HCT116 (cell line): ENCODE results near the gene C2orf81. TPM values are rescaled to one million over a fixed set of nuclear protein-coding genes. Genes with fewer than 3 reads are reported as not detected.

Experiments used
- ATAC-seq: fragments of 200-7000 bp; cut with Tn5 transposase; 2 replicates; pipeline ENCODE4 v1.9.1; 2020; ENCODE audit warnings: mild to moderate bottlenecking, moderate library complexity
- BruUV-seq: library from RNA; stranded (reverse); fragments of 400-500 nt; replicated peaks from 2 replicates; lab custom pipeline; 2021; lab: Mats Ljungman, UMichigan
- CTCF ChIA-PET: fragments of 300-600 bp; sonication (Branson Sonifier 250); formaldehyde crosslinking; loops from one replicate; lab custom pipeline; 2021; ENCODE audit warnings: antibody characterized with exemption; lab: Charles Lee
- POLR2A ChIA-PET: fragments of 300-600, 350-600 bp; sonication (Branson Sonifier 250); formaldehyde crosslinking; loops from one replicate; lab custom pipeline; 2021; ENCODE audit warnings: antibody characterized with exemption; lab: Charles Lee
- RAD21 ChIA-PET, 2 experiments: fragments of 300-600 bp; sonication (Branson Sonifier 250); formaldehyde crosslinking; loops; one replicate each; lab custom pipeline; 2023; ENCODE audit warnings: low total read pairs in 2 of 2; ENCODE audit not compliant: uncharacterized antibody in 2 of 2, unreplicated experiment in 2 of 2, low non-redundant PET in 1 of 2; lab: Charles Lee
- DNase-seq: peaks from one replicate; pipeline ENCODE4 v3.0.0-alpha.2; 2010; ENCODE audit warnings: low read depth, low spot score
- H2AFZ ChIP-seq: fragments of 200-600 bp; shearing (Covaris generic), sonication (generic); 2 replicates; pipeline ENCODE4 v1.6.1; 2017; ENCODE audit warnings: low read depth, mixed run types, mixed read lengths, antibody characterized with exemption, low read length; ENCODE audit not compliant: poor library complexity, severe bottlenecking
- H3K27ac ChIP-seq: 2 replicates; pipeline ENCODE4 v1.5.1; 2012; ENCODE audit warnings: low read depth, low read length
- H3K27me3 ChIP-seq: fragments of 200-600 bp; sonication (generic); 2 replicates; pipeline ENCODE4 v1.6.1; 2016; ENCODE audit warnings: mixed run types, low read length, mixed read lengths; ENCODE audit not compliant: insufficient read depth
- H3K36me3 ChIP-seq, 2 experiments: fragments of 200-500 bp in 1 of 2; fragments of 200-600 bp in 1 of 2; sonication (Bioruptor generic) in 1 of 2; sonication (generic) in 1 of 2; 2 replicates each; pipeline versions ENCODE4 v1.5.1 to v1.6.1; 2014 to 2016; ENCODE audit warnings: low read length in 2 of 2, inconsistent platforms in 1 of 2, mixed read lengths in 1 of 2, mixed run types in 1 of 2; ENCODE audit not compliant: insufficient read depth in 2 of 2, control insufficient read depth in 1 of 2
- H3K4me1 ChIP-seq, 2 experiments: fragments of 200-600 bp in 1 of 2; sonication (generic) in 1 of 2; 2 replicates each; pipeline versions ENCODE4 v1.5.1 to v1.6.1; 2012 to 2017; ENCODE audit warnings: low read length in 2 of 2, inconsistent platforms in 1 of 2, mild to moderate bottlenecking in 1 of 2, mixed read lengths in 1 of 2, mixed run types in 1 of 2, moderate library complexity in 1 of 2; ENCODE audit not compliant: insufficient read depth in 2 of 2, control insufficient read depth in 1 of 2
- H3K4me2 ChIP-seq: fragments of 200-600 bp; sonication (generic); 2 replicates; pipeline ENCODE4 v1.6.1; 2017; ENCODE audit warnings: mixed run types, low read length, mixed read lengths
- H3K4me3 ChIP-seq, 2 experiments: fragments of 200-600 bp in 1 of 2; sonication (generic) in 1 of 2; replicated peaks in 1 of 2; 2 replicates each; pipeline ENCODE4 v1.5.1; 2011 to 2016; ENCODE audit warnings: low read length in 2 of 2, control low read depth in 1 of 2, low read depth in 1 of 2, mild to moderate bottlenecking in 1 of 2, mixed read lengths in 1 of 2, mixed run types in 1 of 2
- H3K79me2 ChIP-seq: fragments of 200-600 bp; sonication (generic); 2 replicates; pipeline ENCODE4 v1.6.1; 2017; ENCODE audit warnings: mild to moderate bottlenecking, mixed run types, low read length, moderate library complexity, mixed read lengths; ENCODE audit not compliant: insufficient read depth
- H3K9ac ChIP-seq: fragments of 200-600 bp; sonication (generic); 2 replicates; pipeline ENCODE4 v1.6.1; 2016; ENCODE audit warnings: low read length, mixed read lengths
- H3K9me2 ChIP-seq: fragments of 200-600 bp; sonication (generic), shearing (Covaris generic); 2 replicates; pipeline ENCODE4 v1.6.1; 2017; ENCODE audit warnings: mixed run types, mild to moderate bottlenecking, moderate library complexity; ENCODE audit not compliant: insufficient read depth
- H3K9me3 ChIP-seq, 2 experiments: fragments of 200-500 bp in 1 of 2; fragments of 200-600 bp in 1 of 2; sonication (Bioruptor generic) in 1 of 2; sonication (generic) in 1 of 2; 2 replicates each; pipeline ENCODE4 v1.6.1; 2014 to 2017; ENCODE audit warnings: low read length in 2 of 2, mixed read lengths in 2 of 2, inconsistent platforms in 1 of 2, low read depth in 1 of 2, mild to moderate bottlenecking in 1 of 2, mixed run types in 1 of 2, moderate library complexity in 1 of 2; ENCODE audit not compliant: control insufficient read depth in 1 of 2, insufficient read depth in 1 of 2
- H4K20me1 ChIP-seq: fragments of 200-600 bp; sonication (generic), shearing (Covaris generic); 2 replicates; pipeline ENCODE4 v1.6.1; 2017; ENCODE audit warnings: mixed run types, mild to moderate bottlenecking, moderate library complexity; ENCODE audit not compliant: insufficient read depth
- EGR1 ChIP-seq: IDR thresholded peaks from 2 replicates; pipeline ENCODE4 v1.6.1; 2012; ENCODE audit warnings: low read depth
- ELF1 ChIP-seq: IDR thresholded peaks from 2 replicates; pipeline ENCODE4 v1.6.1; 2012; ENCODE audit warnings: low read depth, borderline replicate concordance
- EZH2 ChIP-seq: fragments of 200-600 bp; sonication (generic); IDR thresholded peaks from 2 replicates; pipeline ENCODE4 v1.6.1; 2017; ENCODE audit warnings: antibody characterized with exemption, mixed run types
- EZH2phosphoT487 ChIP-seq: fragments of 200-600 bp; IDR thresholded peaks from 2 replicates; pipeline ENCODE4 v1.6.1; 2018; ENCODE audit warnings: antibody characterized with exemption, borderline replicate concordance
- FOSL1 ChIP-seq: IDR thresholded peaks from 2 replicates; pipeline ENCODE4 v1.6.1; 2012; ENCODE audit warnings: low read depth
- JUND ChIP-seq: IDR thresholded peaks from 2 replicates; pipeline ENCODE4 v1.6.1; 2012
- POLR2A ChIP-seq: IDR thresholded peaks from 2 replicates; pipeline ENCODE4 v1.7.0; 2011; ENCODE audit warnings: borderline replicate concordance; ENCODE audit not compliant: insufficient read depth, insufficient read length; ENCODE audit errors: extremely low read depth
- POLR2AphosphoS5 ChIP-seq: IDR thresholded peaks from 2 replicates; pipeline ENCODE4 v1.6.1; 2011; ENCODE audit warnings: mild to moderate bottlenecking, low read depth, low read length, moderate library complexity
- RAD21 ChIP-seq: IDR thresholded peaks from 2 replicates; pipeline ENCODE4 v1.6.1; 2012; ENCODE audit warnings: low read depth, mild to moderate bottlenecking
- SIN3A ChIP-seq: IDR thresholded peaks from 2 replicates; pipeline ENCODE4 v1.6.1; 2012; ENCODE audit warnings: low read depth
- SP1 ChIP-seq: IDR thresholded peaks from 2 replicates; pipeline ENCODE4 v1.6.1; 2012; ENCODE audit warnings: low read depth
- SRF ChIP-seq: IDR thresholded peaks from 2 replicates; pipeline ENCODE4 v1.6.1; 2012; ENCODE audit warnings: low read depth
- intact Hi-C: fragments of 100-400 bp; cut with micrococcal nuclease; formaldehyde crosslinking; loops from 2 replicates; pipeline ENCODE4 v1.10.0; 2022
- total RNA-seq: library from RNA; stranded (reverse); gene quantifications from one replicate; pipeline ENCODE4 v1.2.1, GENCODE V29; 2021; ENCODE audit not compliant: unreplicated experiment
- TF ChIP-seq, protein P1 (sequence below): IDR thresholded peaks from 2 replicates; pipeline ENCODE4 v1.6.1; 2012; ENCODE audit warnings: low read depth
- TF ChIP-seq, protein P2 (sequence below): IDR thresholded peaks from 2 replicates; pipeline ENCODE4 v1.6.1; 2012
- TF ChIP-seq, protein P3 (sequence below): IDR thresholded peaks from 2 replicates; pipeline ENCODE4 v1.6.1; 2011; ENCODE audit warnings: mild to moderate bottlenecking, low read length, moderate library complexity; ENCODE audit not compliant: insufficient replicate concordance; ENCODE audit errors: extremely low read depth
- TF ChIP-seq, protein P4 (sequence below): IDR thresholded peaks from 2 replicates; pipeline ENCODE4 v1.6.1; 2012

C2orf81 gene
- total RNA-seq, 1 experiment from 2014 or later: 6.5 TPM

DNA sequence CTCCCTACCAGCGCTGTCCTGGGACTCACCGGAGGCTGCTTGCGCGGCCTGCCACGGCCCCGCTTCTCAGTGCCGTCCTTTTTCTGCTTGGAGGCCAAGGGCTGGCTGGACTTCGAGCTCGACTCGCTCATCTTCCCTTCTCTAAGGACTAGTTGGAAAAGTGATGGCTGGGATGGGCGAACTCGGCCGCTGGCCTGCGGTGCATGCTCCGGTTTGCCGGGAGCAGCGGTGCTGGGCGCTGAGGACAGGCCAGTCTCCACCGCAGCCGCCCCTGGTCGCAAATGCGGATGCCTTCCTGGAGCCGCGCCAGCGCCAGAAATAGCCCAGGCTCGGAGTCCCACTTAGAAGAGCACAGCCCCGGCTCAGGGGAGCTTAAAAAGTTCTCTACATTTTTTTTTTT is 3.1 kb downstream of the C2orf81 start:
- no TSS peak for BruUV-seq
- CTCF ChIA-PET: no interaction called here
- RAD21 ChIA-PET: no interaction called here
- DNase-seq (no peak), ATAC-seq (no peak)
- H3K4me2 ChIP-seq: no peak overlapping the region
- H3K4me3 ChIP-seq: no peak overlapping the region
- POLR2A ChIA-PET: no interaction called here
- H3K9ac ChIP-seq: no peak overlapping the region
- intact Hi-C loops: no loop called here
- H3K4me1 ChIP-seq: peaks cover 0 to 21% of the 10 kb centered on the region in 2 experiments; a peak in 3 of 4 replicates
- H4K20me1 ChIP-seq: no peaks in the 10 kb centered on the region
- no peak for TF ChIP-seq RAD21
- TF ChIP-seq, protein P1, sequence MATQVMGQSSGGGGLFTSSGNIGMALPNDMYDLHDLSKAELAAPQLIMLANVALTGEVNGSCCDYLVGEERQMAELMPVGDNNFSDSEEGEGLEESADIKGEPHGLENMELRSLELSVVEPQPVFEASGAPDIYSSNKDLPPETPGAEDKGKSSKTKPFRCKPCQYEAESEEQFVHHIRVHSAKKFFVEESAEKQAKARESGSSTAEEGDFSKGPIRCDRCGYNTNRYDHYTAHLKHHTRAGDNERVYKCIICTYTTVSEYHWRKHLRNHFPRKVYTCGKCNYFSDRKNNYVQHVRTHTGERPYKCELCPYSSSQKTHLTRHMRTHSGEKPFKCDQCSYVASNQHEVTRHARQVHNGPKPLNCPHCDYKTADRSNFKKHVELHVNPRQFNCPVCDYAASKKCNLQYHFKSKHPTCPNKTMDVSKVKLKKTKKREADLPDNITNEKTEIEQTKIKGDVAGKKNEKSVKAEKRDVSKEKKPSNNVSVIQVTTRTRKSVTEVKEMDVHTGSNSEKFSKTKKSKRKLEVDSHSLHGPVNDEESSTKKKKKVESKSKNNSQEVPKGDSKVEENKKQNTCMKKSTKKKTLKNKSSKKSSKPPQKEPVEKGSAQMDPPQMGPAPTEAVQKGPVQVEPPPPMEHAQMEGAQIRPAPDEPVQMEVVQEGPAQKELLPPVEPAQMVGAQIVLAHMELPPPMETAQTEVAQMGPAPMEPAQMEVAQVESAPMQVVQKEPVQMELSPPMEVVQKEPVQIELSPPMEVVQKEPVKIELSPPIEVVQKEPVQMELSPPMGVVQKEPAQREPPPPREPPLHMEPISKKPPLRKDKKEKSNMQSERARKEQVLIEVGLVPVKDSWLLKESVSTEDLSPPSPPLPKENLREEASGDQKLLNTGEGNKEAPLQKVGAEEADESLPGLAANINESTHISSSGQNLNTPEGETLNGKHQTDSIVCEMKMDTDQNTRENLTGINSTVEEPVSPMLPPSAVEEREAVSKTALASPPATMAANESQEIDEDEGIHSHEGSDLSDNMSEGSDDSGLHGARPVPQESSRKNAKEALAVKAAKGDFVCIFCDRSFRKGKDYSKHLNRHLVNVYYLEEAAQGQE: no peak
- no peak for TF ChIP-seq EZH2
- no peak for TF ChIP-seq POLR2AphosphoS5
- no peak for TF ChIP-seq EGR1
- no peak for TF ChIP-seq SRF
- TF ChIP-seq FOSL1: no peak
- H3K27me3 ChIP-seq: no peaks in the 10 kb centered on the region
- H3K9me3 ChIP-seq: no peaks in the 10 kb centered on the region
- no peak overlapping the region for H2AFZ ChIP-seq
- H3K36me3 ChIP-seq: no peaks in the 10 kb centered on the region
- H3K9me2 ChIP-seq: no peaks in the 10 kb centered on the region
- no peak overlapping the region for H3K27ac ChIP-seq
- H3K79me2 ChIP-seq: no peaks in the 10 kb centered on the region

DNA sequence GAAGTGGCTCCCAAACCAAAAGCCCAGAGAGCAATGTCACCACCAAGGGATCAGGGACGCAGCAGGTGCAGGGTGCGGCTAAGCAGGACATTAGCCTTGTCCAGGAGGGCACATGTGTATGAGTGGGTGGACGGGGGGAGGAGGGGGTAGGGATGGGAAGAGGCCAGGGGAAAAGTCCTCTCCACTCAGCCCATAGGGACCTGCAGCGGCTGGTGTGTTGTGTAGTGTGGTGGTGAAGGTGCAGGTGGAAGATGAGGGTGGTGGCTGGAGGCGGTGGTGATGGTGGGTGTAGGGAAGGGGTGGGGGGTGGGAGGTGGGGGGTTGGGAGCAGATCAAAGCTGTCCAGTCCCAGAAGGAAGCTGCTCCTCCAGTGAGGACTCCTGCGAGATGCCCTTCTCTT is 3.7 kb downstream of the C2orf81 start:
- ChIA-PET POLR2A (no interaction called here), RAD21 (no interaction called here), CTCF (no interaction called here)
- Histone ChIP-seq H3K9me2 (no peaks in the 10 kb centered on the region), H3K27me3 (no peaks in the 10 kb centered on the region), H3K9ac (no peak overlapping the region), H4K20me1 (no peaks in the 10 kb centered on the region), H3K4me1 (peaks cover 0 to 21% of the 10 kb centered on the region in 2 experiments; a peak in 3 of 4 replicates), H3K4me3 (no peak overlapping the region), H3K9me3 (no peaks in the 10 kb centered on the region), H3K4me2 (no peak overlapping the region), H3K36me3 (no peaks in the 10 kb centered on the region), H3K79me2 (no peaks in the 10 kb centered on the region), H3K27ac (no peak overlapping the region), H2AFZ (no peak overlapping the region)
- ATAC-seq (no peak), DNase-seq (no peak)
- no TSS peak for BruUV-seq
- no peak for TF ChIP-seq EZH2phosphoT487
- TF ChIP-seq JUND: no peak
- no peak for TF ChIP-seq ELF1
- TF ChIP-seq SP1: no peak
- no peak for TF ChIP-seq FOSL1
- TF ChIP-seq, protein P2, sequence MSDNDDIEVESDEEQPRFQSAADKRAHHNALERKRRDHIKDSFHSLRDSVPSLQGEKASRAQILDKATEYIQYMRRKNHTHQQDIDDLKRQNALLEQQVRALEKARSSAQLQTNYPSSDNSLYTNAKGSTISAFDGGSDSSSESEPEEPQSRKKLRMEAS: no peak
- no peak for TF ChIP-seq POLR2A
- no peak for TF ChIP-seq EZH2
- TF ChIP-seq, protein P3, sequence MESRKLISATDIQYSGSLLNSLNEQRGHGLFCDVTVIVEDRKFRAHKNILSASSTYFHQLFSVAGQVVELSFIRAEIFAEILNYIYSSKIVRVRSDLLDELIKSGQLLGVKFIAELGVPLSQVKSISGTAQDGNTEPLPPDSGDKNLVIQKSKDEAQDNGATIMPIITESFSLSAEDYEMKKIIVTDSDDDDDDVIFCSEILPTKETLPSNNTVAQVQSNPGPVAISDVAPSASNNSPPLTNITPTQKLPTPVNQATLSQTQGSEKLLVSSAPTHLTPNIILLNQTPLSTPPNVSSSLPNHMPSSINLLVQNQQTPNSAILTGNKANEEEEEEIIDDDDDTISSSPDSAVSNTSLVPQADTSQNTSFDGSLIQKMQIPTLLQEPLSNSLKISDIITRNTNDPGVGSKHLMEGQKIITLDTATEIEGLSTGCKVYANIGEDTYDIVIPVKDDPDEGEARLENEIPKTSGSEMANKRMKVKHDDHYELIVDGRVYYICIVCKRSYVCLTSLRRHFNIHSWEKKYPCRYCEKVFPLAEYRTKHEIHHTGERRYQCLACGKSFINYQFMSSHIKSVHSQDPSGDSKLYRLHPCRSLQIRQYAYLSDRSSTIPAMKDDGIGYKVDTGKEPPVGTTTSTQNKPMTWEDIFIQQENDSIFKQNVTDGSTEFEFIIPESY: no peak
- TF ChIP-seq SIN3A: no peak
- TF ChIP-seq, protein P4, sequence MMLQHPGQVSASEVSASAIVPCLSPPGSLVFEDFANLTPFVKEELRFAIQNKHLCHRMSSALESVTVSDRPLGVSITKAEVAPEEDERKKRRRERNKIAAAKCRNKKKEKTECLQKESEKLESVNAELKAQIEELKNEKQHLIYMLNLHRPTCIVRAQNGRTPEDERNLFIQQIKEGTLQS: no peak
- intact Hi-C loops: no loop called here
